G401.6 (cell line): ENCODE results near the gene CHCHD6.

Experiments
- FAIRE-seq: peaks from 2 replicates; lab custom pipeline; 2012; peaks lifted over from hg19 to GRCh38; lab: Jason Lieb, UNC

The CHCHD6 gene

GRCh38 chr3:126944089-126944965, 240.3 kb downstream of the CHCHD6 start:
- FAIRE-seq: no peak

GRCh38 chr3:126945171-126945721, 241.2 kb downstream of the CHCHD6 start:
- no peak for FAIRE-seq

GRCh38 chr3:126945891-126946290, 241.9 kb downstream of the CHCHD6 start:
- no peak for FAIRE-seq

GRCh38 chr3:126946405-126946804, 242.4 kb downstream of the CHCHD6 start:
- FAIRE-seq: no peak

- FAIRE-seq: no peak
Observed at GRCh38 chr3:126947429-126947828, 243.4 kb downstream of the CHCHD6 start.

- no peak for FAIRE-seq
Observed at GRCh38 chr3:126948980-126949535, 245.0 kb downstream of the CHCHD6 start.

- FAIRE-seq: no peak
Observed at GRCh38 chr3:126951561-126951960, 247.5 kb downstream of the CHCHD6 start.

- FAIRE-seq: no peak
Observed at GRCh38 chr3:126952261-126952982, 248.4 kb downstream of the CHCHD6 start.

- no peak for FAIRE-seq
Observed at GRCh38 chr3:126952983-126953660, 249.1 kb downstream of the CHCHD6 start.

- no peak for FAIRE-seq
Observed at GRCh38 chr3:126954141-126954842, 250.3 kb downstream of the CHCHD6 start.

- no peak for FAIRE-seq
Observed at GRCh38 chr3:126955004-126955790, 251.2 kb downstream of the CHCHD6 start.

- no peak for FAIRE-seq
Observed at GRCh38 chr3:126956361-126956760, 252.3 kb downstream of the CHCHD6 start.

- FAIRE-seq: no peak
Observed at GRCh38 chr3:126956866-126957650, 253.0 kb downstream of the CHCHD6 start.

- no peak for FAIRE-seq
Observed at GRCh38 chr3:126957776-126958637, 254.0 kb downstream of the CHCHD6 start.

- FAIRE-seq: no peak
Observed at GRCh38 chr3:126958638-126959085, 254.6 kb downstream of the CHCHD6 start.

GRCh38 chr3:126959136-126959920, 255.3 kb downstream of the CHCHD6 start:
- no peak for FAIRE-seq

GRCh38 chr3:126959921-126960603, 256.0 kb downstream of the CHCHD6 start:
- no peak for FAIRE-seq
